Mucosa of rectum (tissue), 2 donors: Measurements from ENCODE around the gene PPP1R11.
A peak's percentile ranks its signal among the peaks of the same experiment; 100 is the strongest.

Source experiments
- H3K27ac ChIP-seq, 2 donors: one replicate each; pipeline ENCODE4 v1.7.0; 2013; ENCODE audit warnings: inconsistent platforms in 2 of 2, low read depth in 2 of 2, low read length in 2 of 2
- H3K27me3 ChIP-seq, 2 donors: one replicate each; pipeline ENCODE4 v1.7.0; 2013; ENCODE audit warnings: low read length in 2 of 2; ENCODE audit not compliant: control insufficient read depth in 2 of 2, insufficient read depth in 2 of 2
- H3K36me3 ChIP-seq, 2 donors: one replicate each; pipeline ENCODE4 v1.7.0; 2013; ENCODE audit warnings: low read length in 2 of 2; ENCODE audit not compliant: control insufficient read depth in 2 of 2, insufficient read depth in 2 of 2
- H3K4me1 ChIP-seq, 2 donors: one replicate each; pipeline ENCODE4 v1.7.0; 2013; ENCODE audit warnings: low read length in 2 of 2, mild to moderate bottlenecking in 1 of 2; ENCODE audit not compliant: control insufficient read depth in 2 of 2, insufficient read depth in 2 of 2
- H3K4me3 ChIP-seq, 2 donors: one replicate each; pipeline ENCODE4 v1.7.0; 2013; ENCODE audit warnings: low read length in 2 of 2
- H3K9ac ChIP-seq, 2 donors: one replicate each; pipeline ENCODE4 v1.7.0; 2013; ENCODE audit warnings: low read length in 2 of 2, low read depth in 1 of 2, mild to moderate bottlenecking in 1 of 2
- H3K9me3 ChIP-seq, 2 donors: one replicate each; pipeline ENCODE4 v1.7.0; 2013; ENCODE audit warnings: low read length in 2 of 2; ENCODE audit not compliant: control insufficient read depth in 2 of 2
- donor health status: healthy.
- donor health status: Normal muscosa, but diverticular disease.

PPP1R11 gene

DNA sequence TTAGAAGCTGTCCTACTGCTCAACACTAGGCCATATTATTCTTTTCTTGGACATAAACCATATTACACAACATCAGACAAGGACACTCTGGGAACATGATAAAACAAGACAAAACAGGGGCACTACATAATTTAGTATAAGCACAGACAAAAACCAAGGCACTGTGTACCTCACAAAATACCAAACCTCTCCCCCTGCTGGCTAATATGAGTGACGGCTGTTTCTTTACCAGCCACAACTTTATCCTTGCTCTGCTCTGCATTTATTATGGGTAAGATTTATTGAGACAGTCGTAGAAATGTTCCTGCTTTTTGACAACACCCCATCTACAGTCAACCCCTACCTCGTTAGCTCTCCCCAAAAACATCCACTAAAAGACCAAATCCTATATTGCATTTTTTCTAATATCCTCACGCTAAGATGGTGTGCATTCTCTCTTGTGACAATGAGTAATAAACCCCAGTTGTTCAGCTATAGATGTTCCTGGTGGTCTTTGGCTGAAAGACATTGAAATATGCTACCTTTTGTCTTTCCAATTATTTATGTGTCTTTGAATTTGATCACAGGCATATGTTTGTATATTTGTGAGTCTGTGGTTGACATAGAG lies 29.7 kb upstream of the PPP1R11 start:
- no peaks in the 10 kb centered on the region for H3K9me3 ChIP-seq
- no peaks in the 10 kb centered on the region for H3K4me1 ChIP-seq
- H3K9ac ChIP-seq: no peak overlapping the region
- no peaks in the 10 kb centered on the region for H3K27me3 ChIP-seq
- no peak overlapping the region for H3K4me3 ChIP-seq
- peaks cover 0 to 3% of the 10 kb centered on the region in 2 donors for H3K36me3 ChIP-seq
- no peak overlapping the region for H3K27ac ChIP-seq

DNA sequence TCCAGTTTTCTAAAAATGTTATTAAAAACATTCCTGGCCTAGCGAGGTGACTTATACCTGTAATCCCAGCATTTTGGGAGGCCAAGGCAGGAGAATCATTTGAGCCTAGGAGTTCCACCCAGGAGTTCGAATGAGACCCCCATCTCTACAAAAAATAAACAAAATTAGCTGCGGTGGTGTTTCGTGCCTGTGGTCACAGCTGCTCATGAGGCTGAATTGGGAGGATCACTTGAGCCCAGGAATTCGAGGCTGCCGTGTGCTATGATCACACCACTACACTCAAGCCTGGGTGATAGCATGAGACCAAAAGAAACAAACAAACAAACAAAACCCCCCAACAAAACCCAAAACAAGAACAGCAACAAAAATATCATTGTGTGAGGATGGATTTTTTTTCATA lies 25.8 kb upstream of the PPP1R11 start:
- H3K27ac ChIP-seq: no peak overlapping the region
- H3K9ac ChIP-seq: no peak overlapping the region
- H3K27me3 ChIP-seq: no peaks in the 10 kb centered on the region
- H3K4me3 ChIP-seq: no peak overlapping the region
- H3K4me1 ChIP-seq: no peaks in the 10 kb centered on the region
- no peaks in the 10 kb centered on the region for H3K36me3 ChIP-seq
- no peaks in the 10 kb centered on the region for H3K9me3 ChIP-seq

DNA sequence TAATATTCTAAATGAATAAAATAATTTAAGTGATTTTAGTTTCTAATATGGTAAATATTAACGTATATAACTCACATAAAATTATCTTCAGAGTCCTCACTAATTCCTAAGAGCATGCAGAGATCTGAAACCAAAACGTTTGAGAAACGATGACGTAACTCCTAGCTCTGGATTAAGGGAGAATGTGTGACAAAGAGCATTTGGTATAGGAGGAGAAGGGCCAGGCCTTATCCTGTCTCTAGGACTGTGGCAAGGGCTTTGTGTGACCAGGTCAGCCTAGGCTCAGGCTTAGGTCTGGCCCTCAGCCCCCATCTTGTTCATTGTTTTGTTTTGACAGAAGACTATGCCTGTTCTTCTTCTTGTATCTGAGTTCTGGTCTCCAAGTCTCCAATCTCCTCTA lies 25.2 kb upstream of the PPP1R11 start:
- Histone ChIP-seq H3K4me1 (no peaks in the 10 kb centered on the region), H3K4me3 (no peak overlapping the region), H3K27me3 (no peaks in the 10 kb centered on the region), H3K27ac (no peak overlapping the region), H3K36me3 (no peaks in the 10 kb centered on the region), H3K9ac (no peak overlapping the region), H3K9me3 (no peaks in the 10 kb centered on the region)

DNA sequence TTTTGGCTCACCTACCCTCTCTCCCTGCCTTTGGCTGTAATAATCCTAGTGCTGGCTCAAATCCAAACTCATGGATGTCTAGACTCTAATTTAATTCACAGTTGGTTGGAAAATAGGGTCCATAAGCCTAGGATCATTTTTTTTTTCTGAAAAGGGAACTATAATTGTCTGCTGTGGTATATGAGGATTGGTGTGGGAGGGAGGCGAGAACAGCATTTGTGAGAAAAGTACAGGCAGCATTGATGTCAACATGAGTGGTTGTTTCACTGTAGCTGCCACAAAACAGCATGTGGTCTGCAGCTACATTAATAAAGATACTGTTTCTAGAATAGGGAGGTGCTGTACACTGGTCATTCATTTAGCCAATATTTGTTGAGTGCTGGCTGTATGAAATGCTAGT lies 24.5 kb upstream of the PPP1R11 start:
- no peaks in the 10 kb centered on the region for H3K4me1 ChIP-seq
- no peaks in the 10 kb centered on the region for H3K36me3 ChIP-seq
- no peak overlapping the region for H3K27ac ChIP-seq
- H3K27me3 ChIP-seq: no peaks in the 10 kb centered on the region
- no peak overlapping the region for H3K4me3 ChIP-seq
- no peaks in the 10 kb centered on the region for H3K9me3 ChIP-seq
- H3K9ac ChIP-seq: no peak overlapping the region

DNA sequence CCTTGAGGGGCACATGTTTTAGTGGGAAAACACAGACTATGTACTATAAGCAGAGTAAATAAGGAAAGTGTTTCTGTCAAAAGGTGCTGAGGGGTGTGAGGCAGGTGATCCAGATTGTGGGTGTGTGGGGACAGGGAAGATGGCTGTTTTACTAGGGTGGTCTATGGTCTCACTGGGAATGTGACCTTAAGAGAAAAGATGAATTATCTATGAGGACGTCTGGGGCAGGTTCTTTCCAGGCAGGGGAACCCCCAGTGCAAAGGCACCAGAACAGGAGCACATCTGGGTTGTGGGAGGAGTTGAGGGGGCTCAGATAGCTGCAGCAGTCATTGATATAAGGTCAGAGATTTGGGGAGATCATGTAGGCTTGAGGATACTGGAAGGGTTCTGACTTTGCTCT lies 24.1 kb upstream of the PPP1R11 start:
- no peak overlapping the region for H3K4me3 ChIP-seq
- H3K4me1 ChIP-seq: no peaks in the 10 kb centered on the region
- no peak overlapping the region for H3K9ac ChIP-seq
- no peaks in the 10 kb centered on the region for H3K36me3 ChIP-seq
- H3K9me3 ChIP-seq: no peaks in the 10 kb centered on the region
- no peaks in the 10 kb centered on the region for H3K27me3 ChIP-seq
- no peak overlapping the region for H3K27ac ChIP-seq

DNA sequence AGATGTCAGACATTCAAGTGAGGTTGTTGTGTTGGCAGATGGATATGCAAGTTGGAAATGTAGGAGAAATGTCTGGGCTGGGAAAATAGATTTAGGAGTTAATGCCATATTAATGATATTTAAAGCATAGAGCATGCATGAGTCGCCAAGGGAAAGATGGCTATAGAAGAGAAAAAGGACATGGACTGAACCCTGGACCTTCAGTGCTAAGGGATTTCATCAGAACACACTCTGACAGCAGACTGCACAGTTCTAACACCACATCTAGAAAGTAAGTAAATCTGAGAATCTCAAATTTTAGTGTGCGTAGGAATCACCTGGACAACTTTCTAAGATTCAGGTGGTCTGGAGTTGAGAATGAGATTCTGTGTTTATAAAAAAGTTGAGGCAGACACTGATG lies 23.3 kb upstream of the PPP1R11 start:
- no peaks in the 10 kb centered on the region for H3K27me3 ChIP-seq
- no peak overlapping the region for H3K4me3 ChIP-seq
- no peak overlapping the region for H3K27ac ChIP-seq
- no peaks in the 10 kb centered on the region for H3K36me3 ChIP-seq
- H3K9ac ChIP-seq: no peak overlapping the region
- no peaks in the 10 kb centered on the region for H3K9me3 ChIP-seq
- no peaks in the 10 kb centered on the region for H3K4me1 ChIP-seq

DNA sequence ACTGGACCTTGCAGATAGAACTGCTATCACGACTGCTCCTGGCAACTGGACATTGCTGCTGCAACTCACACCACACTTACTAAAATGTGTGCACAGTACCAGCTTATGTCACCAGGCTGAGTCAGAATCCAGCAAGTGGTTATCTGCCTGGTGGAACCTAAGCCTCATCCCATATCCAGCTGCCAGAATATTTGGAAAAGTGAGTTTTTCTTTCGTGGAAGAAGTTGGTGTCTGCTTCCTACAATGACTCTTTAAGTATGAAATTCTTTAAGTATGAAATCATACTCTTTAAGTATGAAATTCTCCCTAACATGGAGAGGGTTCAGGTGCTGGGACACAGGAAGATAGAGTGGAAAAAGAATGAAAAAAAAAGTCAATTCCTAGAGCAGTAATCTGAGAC lies 22.4 kb upstream of the PPP1R11 start:
- no peaks in the 10 kb centered on the region for H3K27me3 ChIP-seq
- no peak overlapping the region for H3K4me3 ChIP-seq
- no peaks in the 10 kb centered on the region for H3K9me3 ChIP-seq
- no peak overlapping the region for H3K9ac ChIP-seq
- H3K4me1 ChIP-seq: no peaks in the 10 kb centered on the region
- H3K36me3 ChIP-seq: no peaks in the 10 kb centered on the region
- H3K27ac ChIP-seq: no peak overlapping the region

DNA sequence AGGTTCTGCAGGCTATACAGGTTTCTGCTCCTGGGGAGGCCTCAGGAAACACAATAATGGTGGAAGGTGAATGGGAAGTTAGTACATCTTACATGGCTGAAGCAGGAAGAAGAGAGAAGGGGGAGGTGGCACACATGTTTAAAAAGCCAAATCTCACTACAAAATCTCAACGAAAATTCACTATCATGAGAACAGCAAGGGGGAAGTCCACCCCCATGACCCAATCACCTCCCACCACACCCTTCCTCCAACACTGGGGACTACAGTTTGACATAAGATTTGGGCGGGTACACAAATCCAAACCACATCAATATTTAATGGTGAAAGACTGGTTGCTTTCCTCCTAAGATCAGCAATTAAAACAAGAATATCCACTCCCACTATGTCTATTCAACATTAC lies 19.8 kb upstream of the PPP1R11 start:
- Histone ChIP-seq H3K4me3 (no peak overlapping the region), H3K36me3 (no peaks in the 10 kb centered on the region), H3K9me3 (no peaks in the 10 kb centered on the region), H3K9ac (no peak overlapping the region), H3K27ac (no peak overlapping the region), H3K27me3 (no peaks in the 10 kb centered on the region), H3K4me1 (no peaks in the 10 kb centered on the region)

DNA sequence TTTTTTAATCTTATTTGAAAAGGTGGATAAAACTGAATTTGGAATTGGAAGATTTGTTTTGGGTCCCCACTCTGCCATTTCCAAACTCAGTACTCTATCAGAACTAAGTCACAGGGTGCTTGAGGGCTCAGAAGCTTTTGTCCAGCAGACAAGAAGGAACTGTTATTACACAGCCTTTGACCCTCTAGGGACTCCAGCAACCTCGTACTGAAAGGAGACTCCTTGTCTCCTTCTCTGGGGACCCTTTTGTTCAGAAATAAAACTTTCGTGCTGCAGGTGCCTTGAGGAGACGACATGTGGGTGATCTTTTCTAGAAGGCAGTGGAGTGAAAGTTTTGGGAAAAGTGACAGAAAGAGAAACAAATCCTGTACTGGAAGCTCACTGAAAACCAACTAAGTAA lies 13.3 kb upstream of the PPP1R11 start:
- H3K36me3 ChIP-seq: peaks cover 4 to 6% of the 10 kb centered on the region in 2 donors
- no peaks in the 10 kb centered on the region for H3K27me3 ChIP-seq
- no peaks in the 10 kb centered on the region for H3K9me3 ChIP-seq
- H3K4me1 ChIP-seq: no peaks in the 10 kb centered on the region
- no peak overlapping the region for H3K9ac ChIP-seq
- no peak overlapping the region for H3K27ac ChIP-seq
- no peak overlapping the region for H3K4me3 ChIP-seq

DNA sequence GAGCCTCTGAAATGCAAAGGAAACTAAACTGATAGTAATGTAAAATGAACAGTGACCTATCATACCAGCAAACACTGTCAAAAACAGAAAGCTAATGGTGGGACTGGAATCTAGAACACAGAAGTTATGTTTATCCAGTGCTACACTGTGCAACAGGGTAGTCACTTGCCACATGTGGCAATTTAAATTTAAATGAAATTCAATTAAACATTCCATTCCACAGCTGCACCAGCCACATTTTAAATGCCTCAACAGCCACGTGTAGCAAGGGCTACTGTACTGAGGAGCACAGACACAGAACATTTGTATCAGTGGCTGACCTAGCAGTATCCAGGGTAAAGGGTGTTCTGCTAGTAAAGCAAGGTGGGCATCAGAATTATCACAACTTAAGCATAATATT lies 11.5 kb upstream of the PPP1R11 start:
- peaks cover 4 to 6% of the 10 kb centered on the region in 2 donors for H3K36me3 ChIP-seq
- H3K27ac ChIP-seq: no peak overlapping the region
- peaks cover 7 to 9% of the 10 kb centered on the region in 2 donors for H3K4me1 ChIP-seq
- no peaks in the 10 kb centered on the region for H3K27me3 ChIP-seq
- H3K9ac ChIP-seq: no peak overlapping the region
- no peak overlapping the region for H3K4me3 ChIP-seq
- H3K9me3 ChIP-seq: no peaks in the 10 kb centered on the region

DNA sequence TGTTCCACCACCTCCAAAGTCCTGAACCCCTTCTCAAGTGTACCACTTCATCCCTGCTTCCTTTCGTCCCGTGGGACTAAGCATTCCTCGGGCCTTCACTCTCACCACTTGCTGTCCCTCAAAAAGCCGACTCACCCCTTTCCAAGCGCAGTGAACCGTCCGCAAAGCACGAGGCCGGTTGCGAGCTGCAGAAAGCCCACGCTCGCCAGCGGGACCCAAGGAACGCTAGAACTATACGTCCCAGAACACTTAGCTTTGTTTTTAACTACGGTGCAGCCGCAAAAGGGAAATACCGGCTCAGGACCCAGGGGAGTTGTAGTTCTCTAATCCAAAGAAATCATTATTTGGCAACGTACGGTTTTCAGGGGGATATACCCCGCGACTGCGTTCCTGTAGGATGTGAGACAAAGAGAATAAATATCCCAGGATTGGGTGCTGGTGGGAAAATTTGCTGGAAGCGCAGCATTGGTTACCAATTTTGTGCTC lies 6.3 kb upstream of the PPP1R11 start:
- Histone ChIP-seq H3K9ac (peak overlapping the region; percentile 78 to 93), H3K9me3 (no peaks in the 10 kb centered on the region), H3K36me3 (peaks cover 6 to 8% of the 10 kb centered on the region in 2 donors), H3K4me1 (peaks cover 17% of the 10 kb centered on the region in 2 donors), H3K27ac (peak overlapping the region; percentile 95), H3K27me3 (no peaks in the 10 kb centered on the region), H3K4me3 (peak overlapping the region; percentile 86 to 99)
